AG08395 (cell line): Measurements from ENCODE around the gene PIK3C2G.
"Not testable (repeated sequence)": the region's sequence is repeated elsewhere in the genome, so short reads cannot be mapped to it uniquely, and the experiment has no call there.

ENCODE experiments used
- DNase-seq: peaks from one replicate; pipeline ENCODE4 v3.0.0; 2012; ENCODE audit warnings: mixed read lengths, low spot score

PIK3C2G gene

DNA sequence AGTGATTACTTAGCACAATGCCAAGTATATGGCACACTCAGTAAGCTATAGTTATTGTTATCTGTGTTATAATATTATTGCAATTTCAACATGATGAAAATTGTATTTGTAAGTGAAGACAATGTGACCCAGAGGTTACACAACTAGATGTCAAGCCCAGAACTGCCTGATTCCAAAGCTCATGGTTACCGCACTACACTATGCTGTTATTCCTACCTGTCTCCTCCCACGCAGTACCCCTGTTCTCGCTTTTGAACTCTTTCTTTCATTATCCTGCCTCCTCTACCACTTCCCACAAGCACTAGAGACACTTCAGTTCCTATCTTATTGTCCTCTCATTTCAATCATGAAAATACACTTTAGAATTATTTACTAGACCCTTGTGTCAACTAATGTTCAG is 383.2 kb downstream of the PIK3C2G start:
- no peak for DNase-seq

DNA sequence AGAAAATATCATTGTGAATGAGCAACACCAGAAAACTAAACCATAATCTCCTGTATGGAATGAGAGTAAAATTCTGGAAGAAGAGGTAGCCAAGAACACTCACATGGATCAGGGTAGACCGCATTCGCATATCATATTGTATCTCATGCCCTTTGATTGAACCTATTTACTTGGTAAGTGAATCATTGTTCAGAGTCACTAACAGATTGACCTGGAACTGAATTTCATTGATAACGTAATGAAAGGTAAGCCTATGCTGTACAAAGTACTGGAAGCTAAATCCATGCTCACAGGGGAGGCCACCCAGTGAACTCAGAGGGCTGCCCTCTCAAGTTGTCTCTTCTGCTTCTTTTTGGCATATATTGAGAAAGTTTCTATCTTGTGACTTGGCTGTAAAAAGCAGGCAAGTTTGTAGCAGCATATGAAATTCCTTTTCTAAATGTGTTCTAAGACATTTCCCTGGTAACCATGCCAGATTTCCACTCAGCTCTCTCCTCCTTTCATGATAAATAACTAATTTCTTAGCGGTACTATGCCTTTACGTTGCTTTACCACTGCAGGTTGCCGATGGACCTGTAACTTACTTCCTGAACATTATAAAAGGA is 385.1 kb downstream of the PIK3C2G start:
- no peak for DNase-seq

DNA sequence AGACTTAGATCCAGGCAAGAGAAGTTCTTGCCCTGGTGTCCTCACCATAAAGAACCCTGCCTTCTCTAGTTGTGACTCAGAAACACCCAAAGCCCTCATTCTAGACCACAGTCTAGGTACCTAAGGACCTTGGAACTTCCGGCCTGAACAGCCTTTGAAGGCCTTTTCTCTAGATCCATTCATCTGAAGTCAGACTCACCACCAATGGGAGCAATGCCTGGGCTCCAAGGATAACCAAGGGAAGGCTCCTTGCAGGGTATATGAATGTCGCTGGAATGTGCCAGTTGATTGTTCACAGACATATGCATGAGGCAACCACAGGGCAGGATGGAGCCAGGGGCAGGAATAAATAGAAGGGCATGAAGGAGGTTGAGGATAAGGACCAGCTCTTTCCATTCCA is 390.2 kb downstream of the PIK3C2G start:
- DNase-seq, result no peak

DNA sequence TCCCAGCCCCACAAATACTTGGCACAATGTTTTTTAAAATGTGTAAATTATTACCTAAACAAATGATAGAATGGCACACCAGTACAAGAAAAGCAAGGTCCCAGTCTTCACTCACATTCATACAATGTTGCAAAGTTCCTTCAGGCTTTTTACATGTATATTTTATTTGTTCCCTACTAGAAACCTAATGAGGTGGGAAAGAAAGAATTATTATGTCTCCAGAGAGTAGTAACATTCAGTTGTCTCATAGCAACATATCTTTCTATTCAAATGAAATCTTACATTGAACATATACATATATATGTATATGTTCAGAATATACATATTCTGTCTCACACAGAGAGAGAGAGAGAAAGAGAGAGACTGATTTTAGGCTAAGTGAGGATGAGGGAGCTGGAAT is 391.3 kb downstream of the PIK3C2G start:
- DNase-seq, result no peak

DNA sequence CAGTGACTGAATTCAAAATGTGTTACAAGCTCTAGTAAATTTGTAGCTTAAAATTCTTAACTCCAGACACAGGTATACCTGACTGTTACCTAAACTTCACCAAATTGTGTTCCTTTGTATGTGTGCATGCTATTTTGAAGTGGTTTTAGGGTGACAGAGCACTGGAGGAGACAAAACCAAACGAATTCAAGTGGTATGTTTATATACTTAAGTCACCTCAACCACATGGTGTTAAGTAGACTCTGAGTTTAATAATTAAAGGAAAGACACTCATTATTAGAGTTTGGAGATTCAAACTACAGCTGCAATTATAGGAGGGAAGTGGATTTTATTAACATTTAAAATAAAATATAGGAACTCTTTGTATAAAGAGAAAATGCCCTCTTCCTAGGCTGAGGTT is 392.1 kb downstream of the PIK3C2G start:
- no peak for DNase-seq

DNA sequence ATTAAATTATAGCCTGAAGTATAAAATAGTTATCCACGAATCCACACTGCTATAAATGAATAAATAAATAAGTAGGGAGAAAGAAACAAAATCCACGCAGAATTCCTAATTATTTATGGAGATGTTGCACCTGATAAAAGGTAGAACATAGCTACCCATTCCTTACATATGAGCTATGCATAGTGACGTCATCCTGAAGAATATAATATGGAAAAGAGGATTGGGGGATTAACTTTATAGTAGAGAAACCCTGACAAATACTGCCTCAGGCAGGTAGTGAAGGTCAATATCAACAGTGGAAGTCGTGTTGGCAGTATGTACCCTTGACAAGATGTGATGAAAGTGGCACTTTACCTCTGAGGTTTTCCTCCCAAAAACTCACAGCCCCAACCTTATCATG is 394.0 kb downstream of the PIK3C2G start:
- no peak for DNase-seq

DNA sequence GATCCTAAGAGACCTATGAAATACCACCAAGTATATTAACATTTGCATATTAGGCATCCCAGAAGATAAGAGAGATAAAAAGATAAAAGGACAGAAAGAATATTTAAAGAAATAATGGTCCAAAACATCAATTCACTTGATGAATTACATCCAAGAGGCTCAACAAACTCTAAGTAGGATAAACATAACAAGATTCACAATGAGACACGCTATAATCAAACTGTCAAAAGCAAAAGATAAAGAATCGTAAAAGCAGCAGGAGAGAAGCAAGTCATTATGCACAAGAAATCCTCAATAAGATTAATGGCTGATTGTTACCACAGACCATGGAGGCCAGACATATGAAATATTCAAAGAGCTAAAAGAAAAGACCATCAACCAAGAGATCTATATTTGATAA is 396.9 kb downstream of the PIK3C2G start:
- DNase-seq, result no peak

DNA sequence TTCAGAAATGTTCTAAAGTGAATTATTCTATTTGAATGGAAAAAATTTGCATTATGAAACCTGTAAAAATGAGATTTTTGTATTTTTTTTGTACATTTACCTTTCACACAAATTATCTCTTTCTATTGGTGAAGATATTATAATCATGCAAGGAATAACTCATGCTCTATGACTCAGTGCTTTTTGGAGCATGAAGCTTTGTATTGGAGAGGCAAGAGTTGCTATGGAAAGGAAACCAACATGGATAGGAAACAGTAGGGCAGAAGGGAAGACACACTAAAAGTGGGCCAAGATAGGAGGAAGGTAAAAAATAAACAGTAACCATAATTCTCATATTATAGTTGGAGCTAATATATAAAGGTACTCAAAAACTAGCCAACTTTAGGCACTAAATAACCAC is 397.5 kb downstream of the PIK3C2G start:
- DNase-seq, result no peak

DNA sequence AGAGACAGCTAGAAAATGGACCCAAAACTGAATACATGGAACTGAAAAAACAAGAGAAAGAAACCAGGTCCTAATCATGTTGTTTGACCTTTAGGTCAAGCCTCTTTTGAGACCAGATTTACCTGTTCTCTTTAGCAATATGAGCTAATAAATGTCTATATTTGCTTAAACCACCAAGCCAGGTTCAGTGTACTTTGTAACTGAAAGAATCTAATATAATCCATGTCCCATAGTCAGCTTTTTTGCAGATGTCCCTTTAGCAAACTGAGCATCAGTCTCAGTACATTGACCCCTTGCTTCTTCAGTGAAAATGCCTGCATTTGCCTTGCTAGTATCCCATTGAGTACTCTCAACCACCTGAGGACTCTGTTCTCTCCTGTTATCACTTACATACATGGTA is 414.8 kb downstream of the PIK3C2G start:
- DNase-seq, result no peak

DNA sequence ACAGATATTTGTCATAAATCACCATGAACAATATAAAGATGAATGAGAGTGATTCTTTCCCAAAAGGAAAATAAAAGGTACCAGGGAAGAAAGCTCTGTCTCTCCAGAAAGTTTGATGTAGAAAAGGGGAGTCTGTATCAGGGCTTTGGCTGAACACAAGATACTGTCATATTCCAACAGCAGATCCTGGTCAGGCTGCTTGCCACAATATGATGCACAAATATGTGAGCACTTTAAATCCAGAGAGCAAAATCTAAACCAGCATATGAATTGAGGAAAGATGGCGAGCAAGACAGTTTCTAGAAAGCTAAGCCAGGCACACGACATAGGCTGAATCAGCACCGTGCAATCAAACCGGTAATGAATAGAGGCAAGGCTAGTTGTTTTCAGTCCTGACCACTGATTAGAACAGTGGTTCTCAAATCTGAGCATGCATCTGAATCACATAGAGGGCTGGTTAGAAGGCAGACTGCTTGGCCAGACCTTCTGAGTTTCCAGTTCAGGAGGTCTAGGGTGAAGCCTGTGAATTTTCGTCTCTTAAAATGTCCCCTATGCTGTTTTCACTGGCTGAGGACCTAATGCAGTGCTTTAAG is 415.8 kb downstream of the PIK3C2G start:
- DNase-seq, result peak; percentile 25

DNA sequence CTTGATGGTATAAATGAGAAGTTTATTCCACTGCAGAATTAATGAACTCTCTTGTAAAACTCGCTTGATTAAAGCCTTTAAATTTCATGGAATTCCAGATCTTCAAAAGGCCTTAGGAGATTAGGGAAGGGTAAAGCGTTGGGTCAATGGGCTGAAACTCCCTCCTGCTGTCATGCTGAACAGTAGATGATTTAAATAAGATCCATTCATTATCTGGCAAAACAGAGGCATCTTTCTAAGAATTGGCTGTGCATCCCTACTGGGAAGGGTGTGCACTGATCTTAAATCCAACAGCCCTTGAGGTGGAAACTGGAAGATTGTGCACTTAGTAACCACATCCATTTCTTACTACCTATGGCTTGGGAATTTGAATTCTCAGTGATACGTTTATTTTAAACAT is 420.5 kb downstream of the PIK3C2G start:
- DNase-seq, result no peak

DNA sequence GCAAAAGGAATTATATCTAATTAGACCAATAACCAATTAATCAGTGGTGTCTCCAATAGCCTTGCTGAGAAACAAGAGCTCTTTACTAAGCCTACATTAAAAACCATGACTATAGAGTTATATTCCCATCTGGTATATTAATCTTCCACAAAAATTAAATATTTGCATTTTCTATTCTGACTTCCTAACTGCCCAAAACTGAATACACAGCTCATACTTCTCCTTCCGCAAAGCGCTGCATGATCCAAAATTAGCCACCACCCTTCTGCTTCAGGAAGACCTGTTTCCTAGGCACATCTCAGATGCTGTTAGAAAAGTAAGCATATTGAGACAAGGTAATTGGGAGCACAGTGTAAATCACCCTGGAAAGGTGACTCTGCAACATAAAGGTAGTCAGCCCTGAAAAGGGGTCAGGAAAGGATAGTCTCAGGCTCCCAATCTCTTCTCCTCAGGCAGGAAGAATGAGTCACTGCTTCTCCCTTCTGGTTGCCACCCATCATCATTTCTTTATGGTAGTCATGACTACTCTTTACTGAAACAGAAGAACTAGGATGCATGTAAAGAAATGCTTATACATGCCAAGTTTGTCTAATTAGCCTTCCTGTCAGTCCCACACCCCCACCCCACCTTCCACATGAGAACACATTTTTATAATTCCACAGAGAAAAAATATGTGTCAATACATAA is 422.2 kb downstream of the PIK3C2G start:
- peak; percentile 33 for DNase-seq

DNA sequence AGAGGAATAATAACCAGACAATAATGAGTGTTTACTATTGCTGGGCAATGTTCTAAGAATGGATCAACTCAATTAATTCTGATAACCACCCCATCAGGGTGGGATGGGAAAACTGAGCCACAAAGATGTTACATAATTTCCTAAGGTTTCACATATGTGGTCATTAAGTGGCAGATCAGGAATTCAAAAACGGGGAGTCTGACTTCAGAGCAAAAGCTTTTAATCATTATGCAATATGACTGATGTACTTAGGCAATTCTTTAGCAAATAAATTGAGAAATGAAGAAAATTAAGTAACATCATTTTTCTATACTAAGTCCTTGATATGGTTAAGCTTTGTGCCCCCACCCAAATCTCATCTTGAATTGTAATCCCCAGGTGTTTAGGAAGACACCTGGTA is 423.1 kb downstream of the PIK3C2G start:
- DNase-seq, result no peak

DNA sequence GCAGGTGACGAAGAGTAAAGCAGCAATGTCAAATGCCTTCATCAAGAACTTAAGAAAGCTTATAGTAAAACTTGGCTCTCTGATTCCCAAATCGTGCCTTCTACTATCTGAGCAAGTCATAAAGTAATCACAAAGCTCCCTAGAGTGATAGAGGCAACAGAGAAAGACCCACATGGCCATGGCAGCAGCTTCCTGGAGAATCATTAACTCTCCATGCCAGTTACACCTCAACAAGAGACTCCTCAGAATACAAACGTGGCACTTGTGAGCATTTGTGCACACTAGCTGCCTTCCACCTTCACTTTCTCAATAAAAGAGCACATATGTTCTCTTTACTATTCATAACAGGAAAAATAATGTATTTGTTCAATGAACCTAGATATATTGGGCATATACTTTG is 428.5 kb downstream of the PIK3C2G start:
- DNase-seq, result no peak

DNA sequence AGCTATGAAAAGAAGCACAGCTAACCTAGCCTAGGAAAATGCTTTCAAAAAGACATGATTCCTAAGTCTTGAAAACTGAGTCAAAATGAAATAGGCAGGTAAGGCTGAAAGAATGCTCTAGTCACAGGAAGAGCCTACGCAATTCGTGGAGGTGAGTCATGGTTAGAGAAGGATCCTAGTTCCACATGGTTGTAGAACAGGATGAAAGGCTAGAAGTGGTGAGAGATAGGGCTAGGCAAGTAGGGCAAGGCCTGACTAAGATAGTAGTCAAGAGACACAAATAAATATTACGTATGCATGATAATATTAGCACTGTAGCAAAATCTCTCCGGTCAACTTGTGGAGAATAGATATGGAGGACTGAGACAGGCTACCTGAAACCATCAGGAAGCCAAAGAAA is 429.3 kb downstream of the PIK3C2G start:
- DNase-seq, result peak; percentile 70

DNA sequence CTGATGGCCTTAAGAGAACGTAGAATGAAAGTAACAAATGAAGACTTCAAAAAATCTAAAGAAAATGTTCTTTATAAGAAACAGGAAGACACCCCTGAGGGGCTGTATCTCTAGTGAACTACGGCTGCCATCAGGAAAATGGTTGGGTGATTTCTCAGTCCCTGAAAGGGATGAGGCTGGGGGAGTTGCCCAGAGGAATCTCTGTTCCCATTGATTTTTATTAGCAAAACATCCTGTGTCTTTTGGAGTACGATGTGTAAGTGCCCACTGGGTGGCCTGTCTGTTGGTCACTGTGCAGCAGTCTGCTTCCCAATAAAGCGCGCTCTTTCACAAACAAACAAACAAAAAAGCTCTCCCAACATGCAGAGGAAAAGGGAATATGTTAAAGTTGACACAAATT is 432.7 kb downstream of the PIK3C2G start:
- DNase-seq, result not testable (repeated sequence)

DNA sequence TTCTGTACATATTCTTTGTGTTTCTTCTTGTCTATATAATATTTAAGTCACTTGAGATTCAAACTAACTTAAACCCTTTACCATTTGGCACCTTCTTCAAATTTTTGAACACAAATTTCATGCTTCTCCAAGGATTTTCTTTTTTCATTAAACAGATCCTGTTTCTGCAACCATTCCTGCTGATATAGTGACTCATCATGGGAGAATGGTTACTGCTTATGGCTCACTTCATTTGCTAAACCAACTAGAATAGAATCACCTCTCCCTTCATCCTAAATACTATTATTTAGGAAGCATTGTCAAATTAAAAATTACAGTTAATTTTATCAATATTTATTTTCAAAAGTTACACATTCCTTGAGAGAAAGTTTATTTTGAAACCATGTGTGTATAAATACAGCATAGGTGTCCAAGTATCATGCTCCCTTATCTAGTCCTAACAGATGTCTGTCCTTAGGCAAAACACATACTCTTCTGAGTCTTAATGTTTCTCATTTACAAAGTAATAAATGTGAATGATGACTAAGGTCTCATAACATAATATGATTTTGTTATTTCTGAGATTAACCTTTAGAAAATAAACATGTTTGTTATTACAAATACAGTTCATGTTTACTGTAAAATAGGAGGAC is 435.8 kb downstream of the PIK3C2G start:
- DNase-seq, result peak; percentile 51
